ENCODE measurements around the gene CYFIP2. TPM values are rescaled to one million over a fixed set of nuclear protein-coding genes. Genes with fewer than 3 reads are reported as not detected.
A peak's percentile ranks its signal among the peaks of the same experiment; 100 is the strongest.

The CYFIP2 gene
- total RNA-seq, 2 experiments from 2014 or later: 271 to 287 TPM

GRCh38 chr5:157270771-157271170, 4.8 kb downstream of the CYFIP2 start:
- no peaks in the 10 kb centered on the region for H3K9me3 ChIP-seq (ENCODE audit: control insufficient read depth in 1 of 2, insufficient read depth in 1 of 2, low read length in 2 of 2)
- TF ChIP-seq, protein P1, sequence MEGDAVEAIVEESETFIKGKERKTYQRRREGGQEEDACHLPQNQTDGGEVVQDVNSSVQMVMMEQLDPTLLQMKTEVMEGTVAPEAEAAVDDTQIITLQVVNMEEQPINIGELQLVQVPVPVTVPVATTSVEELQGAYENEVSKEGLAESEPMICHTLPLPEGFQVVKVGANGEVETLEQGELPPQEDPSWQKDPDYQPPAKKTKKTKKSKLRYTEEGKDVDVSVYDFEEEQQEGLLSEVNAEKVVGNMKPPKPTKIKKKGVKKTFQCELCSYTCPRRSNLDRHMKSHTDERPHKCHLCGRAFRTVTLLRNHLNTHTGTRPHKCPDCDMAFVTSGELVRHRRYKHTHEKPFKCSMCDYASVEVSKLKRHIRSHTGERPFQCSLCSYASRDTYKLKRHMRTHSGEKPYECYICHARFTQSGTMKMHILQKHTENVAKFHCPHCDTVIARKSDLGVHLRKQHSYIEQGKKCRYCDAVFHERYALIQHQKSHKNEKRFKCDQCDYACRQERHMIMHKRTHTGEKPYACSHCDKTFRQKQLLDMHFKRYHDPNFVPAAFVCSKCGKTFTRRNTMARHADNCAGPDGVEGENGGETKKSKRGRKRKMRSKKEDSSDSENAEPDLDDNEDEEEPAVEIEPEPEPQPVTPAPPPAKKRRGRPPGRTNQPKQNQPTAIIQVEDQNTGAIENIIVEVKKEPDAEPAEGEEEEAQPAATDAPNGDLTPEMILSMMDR (IDR thresholded peaks at IDR 0.05): no peak
- POLR2A ChIA-PET: interaction anchor here (1.5 to 4.7 kb wide), 8 partner anchors 8 to 128 kb away, joined by 11 to 93 read pairs (median 47); partner anchors contain the start of gene MED7
- Mint-ChIP-seq H3K27me3 (no peaks in the 10 kb centered on the region), H3K4me3 (peak overlapping the region; percentile 75), H3K9me3 (no peaks in the 10 kb centered on the region), H3K36me3 (ENCODE audit: low read depth) (peaks cover 57% of the 10 kb centered on the region), H3K27ac (peak overlapping the region; percentile 93), H3K4me1 (ENCODE audit: low read depth) (peaks cover 90% of the 10 kb centered on the region)
- CTCF ChIA-PET: no interaction called here
- intact Hi-C loops (cut with DNase I, micrococcal nuclease): no loop called here
- DNase-seq (no peak), ATAC-seq (ENCODE audit: poor library complexity) (no peak)
- H3K36me3 ChIP-seq (ENCODE audit: insufficient read depth, low read length): peaks cover 28% of the 10 kb centered on the region
- H3K4me1 ChIP-seq (ENCODE audit: insufficient read depth, low read length): peaks cover 76% of the 10 kb centered on the region
- no peak overlapping the region for H3K4me3 ChIP-seq (ENCODE audit: low read length)
- peak overlapping the region; percentile 81 to 94 for H3K27ac ChIP-seq (ENCODE audit: low read depth in 1 of 2, low read length in 2 of 2)
- no peaks in the 10 kb centered on the region for H3K27me3 ChIP-seq (ENCODE audit: control insufficient read depth in 1 of 2, insufficient read depth in 2 of 2, low read length in 2 of 2)

DNA sequence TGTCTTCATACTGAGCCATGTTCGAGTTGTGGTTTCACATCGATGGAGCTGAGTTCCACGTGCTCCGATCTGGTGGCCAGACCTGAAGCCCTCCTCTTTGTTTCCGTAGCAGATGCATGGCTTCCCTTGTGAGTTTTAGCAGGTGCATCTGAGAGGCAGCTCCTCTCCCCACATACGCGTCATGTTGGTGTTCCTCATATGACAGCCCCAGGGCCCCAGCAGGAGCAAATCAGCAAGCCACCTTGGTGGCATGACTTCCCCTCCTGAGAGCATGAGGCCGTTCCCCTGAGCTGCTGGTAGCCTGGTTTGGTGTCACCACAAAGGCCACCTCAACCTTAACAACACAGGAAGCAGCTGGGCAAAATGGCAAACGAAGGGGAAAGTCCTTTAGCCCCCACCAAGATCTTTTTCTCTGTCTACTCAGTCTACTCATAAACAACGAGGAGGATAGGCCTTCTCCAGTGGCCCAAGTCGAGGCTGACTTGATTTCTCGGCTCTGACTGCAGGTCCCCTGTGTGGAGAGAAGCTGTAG, 5.9 kb downstream of the CYFIP2 start:
- DNase-seq: peak; percentile 74 to 97 (median 80)
- H3K27me3 ChIP-seq (ENCODE audit: control insufficient read depth in 1 of 2, insufficient read depth in 2 of 2, low read length in 2 of 2): no peaks in the 10 kb centered on the region
- peak overlapping the region; percentile 93 for H3K27ac Mint-ChIP-seq
- CTCF ChIA-PET: interaction anchor here (0.7 to 2.5 kb wide), 9 partner anchors 12 to 122 kb away, joined by 3 to 14 read pairs (median 3); no protein-coding TSS in a partner anchor
- no peaks in the 10 kb centered on the region for H3K9me3 ChIP-seq (ENCODE audit: control insufficient read depth in 1 of 2, insufficient read depth in 1 of 2, low read length in 2 of 2)
- peak overlapping the region; percentile 8 for H3K4me3 ChIP-seq (ENCODE audit: low read length)
- peak overlapping the region; percentile 81 to 94 for H3K27ac ChIP-seq (ENCODE audit: low read depth in 1 of 2, low read length in 2 of 2)
- H3K4me1 ChIP-seq (ENCODE audit: insufficient read depth, low read length): peaks cover 74% of the 10 kb centered on the region
- H3K4me3 Mint-ChIP-seq: peak overlapping the region; percentile 80
- H3K4me1 Mint-ChIP-seq (ENCODE audit: low read depth): peaks cover 96% of the 10 kb centered on the region
- H3K36me3 ChIP-seq (ENCODE audit: insufficient read depth, low read length): peaks cover 28% of the 10 kb centered on the region
- intact Hi-C loops (cut with DNase I, micrococcal nuclease): loop anchor here (1.0 to 2.0 kb wide), 3 partner anchors 17 to 39 kb away; no protein-coding TSS in a partner anchor
- TF ChIP-seq, protein P1 (IDR thresholded peaks at IDR 0.05): no peak
- no peaks in the 10 kb centered on the region for H3K27me3 Mint-ChIP-seq
- POLR2A ChIA-PET: interaction anchor here (0.8 to 4.7 kb wide), 27 partner anchors 9 to 129 kb away, joined by 3 to 93 read pairs (median 10); partner anchors contain the start of genes ITK and MED7
- H3K36me3 Mint-ChIP-seq (ENCODE audit: low read depth): peaks cover 60% of the 10 kb centered on the region
- H3K9me3 Mint-ChIP-seq: no peaks in the 10 kb centered on the region
- ATAC-seq (ENCODE audit: poor library complexity): peak; percentile 90

DNA sequence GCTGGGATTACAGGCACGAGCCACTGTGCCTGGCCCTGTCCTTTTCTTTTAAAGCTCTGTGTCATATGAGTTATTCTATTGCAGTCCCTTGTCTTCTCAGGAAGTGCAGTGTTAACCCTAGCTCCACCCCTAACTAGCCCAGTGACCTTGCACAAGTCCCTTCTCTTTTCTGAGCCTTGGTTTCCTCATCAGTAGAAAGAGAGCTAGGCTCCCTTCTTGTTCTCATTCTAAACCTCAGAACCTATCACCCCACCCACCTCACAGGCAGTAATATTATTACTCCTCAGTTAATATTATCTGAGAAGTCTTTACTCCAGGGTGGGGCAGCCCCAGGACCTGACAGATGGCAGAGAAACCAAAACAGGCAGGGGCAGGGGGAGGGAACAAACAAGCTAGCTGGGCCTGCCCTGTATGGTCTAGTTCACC, 7.2 kb downstream of the CYFIP2 start:
- Histone ChIP-seq H3K27ac (ENCODE audit: low read depth in 1 of 2, low read length in 2 of 2) (peak overlapping the region; percentile 81 to 94), H3K4me1 (ENCODE audit: insufficient read depth, low read length) (peaks cover 70% of the 10 kb centered on the region), H3K27me3 (ENCODE audit: control insufficient read depth in 1 of 2, insufficient read depth in 2 of 2, low read length in 2 of 2) (no peaks in the 10 kb centered on the region), H3K9me3 (ENCODE audit: control insufficient read depth in 1 of 2, insufficient read depth in 1 of 2, low read length in 2 of 2) (no peaks in the 10 kb centered on the region), H3K36me3 (ENCODE audit: insufficient read depth, low read length) (peaks cover 36% of the 10 kb centered on the region), H3K4me3 (ENCODE audit: low read length) (peak overlapping the region; percentile 1)
- no peaks in the 10 kb centered on the region for H3K27me3 Mint-ChIP-seq
- intact Hi-C loops (cut with DNase I, micrococcal nuclease): loop anchor here (2.0 kb wide), 2 partner anchors 16 to 20 kb away; no protein-coding TSS in a partner anchor
- H3K27ac Mint-ChIP-seq: peak overlapping the region; percentile 93
- ChIA-PET CTCF (interaction anchor here (1.1 to 2.5 kb wide), 5 partner anchors 11 to 30 kb away, joined by 3 to 14 read pairs (median 6); no protein-coding TSS in a partner anchor), POLR2A (interaction anchor here (0.6 to 4.7 kb wide), 20 partner anchors 10 to 130 kb away, joined by 3 to 93 read pairs (median 17); partner anchors contain the start of gene MED7)
- ATAC-seq (ENCODE audit: poor library complexity) (no peak), DNase-seq (peak in 3 of 14 experiments; percentile 60 to 81 (median 67))
- TF ChIP-seq, protein P1 (IDR thresholded peaks at IDR 0.05): no peak
- no peaks in the 10 kb centered on the region for H3K9me3 Mint-ChIP-seq
- H3K36me3 Mint-ChIP-seq (ENCODE audit: low read depth): peaks cover 53% of the 10 kb centered on the region
- peaks cover 95% of the 10 kb centered on the region for H3K4me1 Mint-ChIP-seq (ENCODE audit: low read depth)
- H3K4me3 Mint-ChIP-seq: peak overlapping the region; percentile 77

Data from CD4-positive, alpha-beta T cell (primary cell).